NCI-H2227 (cell line): ENCODE results near the gene CNTN3.

Experiments used
- DNase-seq: peaks from one replicate; lab custom pipeline; 2025; ENCODE audit not compliant: unreplicated experiment; lab: John Stamatoyannopoulos, UW

Gene CNTN3

DNA sequence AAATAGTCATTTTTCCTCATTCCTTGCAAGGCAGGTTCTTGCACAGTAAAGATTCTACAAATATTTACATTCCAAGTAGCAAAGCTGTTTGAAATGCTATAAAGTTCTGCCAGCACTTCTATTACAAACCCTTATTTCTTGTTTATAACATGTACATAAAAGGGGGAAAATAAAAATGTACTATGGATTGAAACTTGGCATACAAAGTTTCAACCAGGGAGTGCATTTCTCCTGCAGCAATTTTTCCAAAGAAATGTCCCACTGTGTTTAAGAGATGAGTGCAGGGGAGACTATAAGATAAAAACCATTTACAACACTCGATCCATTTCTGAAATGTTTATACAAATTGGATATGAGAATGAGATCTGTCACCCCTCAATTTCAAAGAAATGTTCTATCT lies 3.3 kb downstream of the CNTN3 start:
- DNase-seq, result no peak

DNA sequence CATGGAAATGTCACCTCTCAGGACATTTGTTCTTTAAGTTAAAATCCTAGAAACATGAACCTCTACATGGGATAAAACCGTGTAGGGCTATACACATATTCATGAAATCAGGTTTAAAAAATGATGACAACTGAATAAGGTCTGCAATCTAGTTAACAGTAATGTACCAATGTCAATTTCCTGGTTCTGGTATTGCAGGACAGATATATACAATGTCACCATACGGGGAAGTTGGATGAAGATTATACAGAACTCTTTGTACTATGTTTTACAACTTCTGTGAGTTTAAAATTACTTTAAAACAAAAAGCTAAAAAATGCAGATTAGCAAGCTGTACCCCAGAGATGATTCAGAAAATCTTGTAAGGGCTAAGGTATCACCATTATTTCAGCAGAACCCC lies 6.7 kb downstream of the CNTN3 start:
- DNase-seq, result no peak

DNA sequence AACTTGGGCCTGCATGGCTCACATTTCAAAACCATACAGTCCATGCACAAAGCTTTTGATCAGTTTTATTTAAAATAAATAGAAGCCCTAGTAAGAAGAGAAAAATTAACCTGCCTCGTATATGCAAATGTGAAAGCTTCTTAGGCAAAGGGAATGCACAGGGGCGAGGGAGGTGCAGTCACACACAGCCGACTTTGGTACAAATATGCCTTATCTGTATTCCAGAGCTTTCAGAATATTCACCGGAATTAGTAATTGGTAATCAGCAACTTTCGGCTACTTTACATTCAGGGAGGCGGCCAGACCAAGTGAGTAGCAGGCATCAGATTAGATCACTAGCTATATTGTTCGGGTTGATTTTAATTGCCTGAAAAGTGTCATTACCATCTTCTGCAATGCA lies 7.5 kb downstream of the CNTN3 start:
- DNase-seq, result no peak

DNA sequence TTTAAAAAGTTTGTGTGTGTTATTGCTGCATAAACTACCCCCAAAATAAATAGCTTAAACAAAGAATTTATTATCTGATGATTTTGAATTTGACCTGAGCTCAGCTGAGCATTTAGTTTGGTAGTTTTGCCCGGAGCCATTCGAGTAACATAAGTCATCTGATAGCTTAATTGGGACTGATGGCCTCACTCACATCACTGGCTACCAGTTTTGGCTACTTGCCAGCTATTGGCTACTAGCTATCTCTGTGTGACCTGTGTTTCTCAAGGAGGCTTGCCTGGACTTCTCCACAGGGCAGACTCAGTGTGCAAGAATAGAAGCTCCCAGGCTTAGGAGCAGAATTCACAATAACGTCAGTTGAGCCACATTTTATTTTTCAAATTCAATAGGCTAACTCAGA lies 9.0 kb downstream of the CNTN3 start:
- no peak for DNase-seq

DNA sequence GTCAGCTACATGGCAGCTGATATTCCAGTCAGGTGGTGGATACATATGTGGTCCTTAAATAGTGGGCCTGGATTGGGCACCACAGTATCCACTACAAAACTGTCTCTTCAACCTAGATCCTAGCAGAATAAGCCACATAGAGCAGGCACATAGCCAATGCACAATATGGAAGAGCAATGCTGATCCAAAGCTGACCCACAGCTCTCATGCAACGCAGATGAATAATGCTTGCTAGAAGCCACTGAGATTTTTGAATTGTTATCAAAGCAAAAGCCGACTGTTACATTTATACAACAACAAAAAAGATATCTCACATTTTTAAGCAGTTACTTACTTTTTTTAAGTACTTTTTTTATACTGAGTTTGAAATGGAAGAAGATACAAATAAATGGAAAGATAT lies 11.2 kb downstream of the CNTN3 start:
- no peak for DNase-seq

DNA sequence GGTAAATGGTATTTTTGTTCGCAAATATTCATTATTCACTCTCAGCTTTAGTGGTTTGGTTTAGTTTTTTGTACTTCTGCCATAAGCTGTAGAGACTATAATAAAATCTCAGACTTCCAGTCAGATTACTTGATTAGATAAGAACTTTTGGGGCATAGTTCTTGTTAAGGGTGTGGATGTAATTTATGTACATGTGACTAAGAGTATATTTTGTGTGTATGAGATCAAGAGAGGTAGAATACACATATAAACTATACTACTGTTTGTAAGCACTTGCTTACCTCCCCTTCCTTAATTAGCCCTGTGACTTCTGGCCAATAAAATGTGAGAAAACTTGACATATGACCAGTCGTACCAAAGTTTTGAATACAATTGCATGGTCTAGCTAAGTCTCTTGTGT lies 12.0 kb downstream of the CNTN3 start:
- no peak for DNase-seq

DNA sequence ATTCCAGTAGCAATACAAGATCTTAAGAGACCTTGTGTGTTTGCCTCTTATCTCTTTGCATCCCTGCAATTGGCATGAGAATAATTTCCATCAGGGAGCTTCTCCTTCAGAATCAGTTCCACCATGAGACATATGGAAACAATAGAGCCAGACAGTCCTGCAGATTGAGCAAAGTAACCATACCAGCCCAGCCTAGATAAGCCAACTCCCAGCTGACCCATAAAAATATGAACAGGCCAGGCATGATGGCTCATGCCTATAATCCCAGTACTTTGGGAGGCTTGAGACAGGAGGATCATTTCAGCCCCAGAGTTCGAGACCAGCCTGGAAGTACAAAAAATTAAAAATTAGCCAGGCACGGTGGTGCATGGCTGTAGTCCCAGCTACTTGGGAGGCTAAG lies 12.7 kb downstream of the CNTN3 start:
- DNase-seq, result no peak

DNA sequence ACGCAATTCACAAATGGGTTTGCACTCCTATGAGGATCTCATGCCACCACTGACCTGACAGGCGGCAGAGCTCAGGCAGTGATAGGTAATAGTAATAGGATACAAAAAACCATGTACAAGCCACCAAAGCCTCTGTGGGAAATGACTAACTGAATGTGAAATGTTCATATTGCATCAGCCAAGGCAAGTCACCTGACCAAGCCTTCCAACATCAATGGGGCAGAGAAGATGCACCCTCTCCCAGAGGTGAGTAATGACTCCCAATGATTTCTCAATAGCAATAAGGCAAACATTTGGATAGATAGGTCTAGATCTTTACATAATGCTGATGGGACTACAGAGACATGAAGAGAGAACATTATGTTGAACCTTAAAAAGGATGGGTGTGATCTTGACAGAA lies 14.9 kb downstream of the CNTN3 start:
- DNase-seq, result no peak

DNA sequence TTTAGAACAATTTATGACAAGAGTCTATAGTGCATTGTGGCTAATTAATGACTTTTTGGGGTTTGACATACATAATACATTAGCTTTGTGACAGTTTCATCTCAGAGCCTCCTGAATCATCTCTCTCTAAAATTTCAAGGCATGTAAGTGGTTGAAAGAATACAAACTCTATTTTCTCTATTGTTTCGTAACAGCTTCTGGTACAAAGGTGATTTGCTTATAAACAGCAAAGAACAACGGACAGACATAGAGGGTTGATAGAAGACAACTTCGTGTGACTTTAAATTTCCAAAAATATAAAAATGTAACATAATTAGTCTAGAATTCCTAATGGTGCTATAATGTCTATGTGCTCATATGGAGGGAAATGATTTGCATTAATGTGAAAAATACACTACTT lies 21.3 kb downstream of the CNTN3 start:
- DNase-seq, result no peak

DNA sequence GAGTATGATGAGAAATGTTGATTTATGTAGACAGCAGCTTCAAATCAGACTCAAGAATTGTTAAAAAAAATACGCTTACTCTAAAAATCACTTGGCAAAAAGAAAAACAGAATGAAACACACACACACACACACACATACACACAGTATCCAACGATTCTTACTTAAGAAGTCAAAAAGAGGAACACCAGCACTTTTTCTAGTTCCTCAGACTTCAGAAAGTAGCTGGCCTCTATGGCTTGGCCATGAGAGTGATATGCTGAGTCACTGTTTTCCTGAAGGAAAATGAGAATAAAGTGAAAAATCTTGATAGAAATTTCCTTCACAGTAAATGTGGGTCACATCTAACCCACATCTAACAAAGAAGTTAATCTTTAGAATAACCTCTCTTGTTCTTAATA lies 22.1 kb downstream of the CNTN3 start:
- no peak for DNase-seq

DNA sequence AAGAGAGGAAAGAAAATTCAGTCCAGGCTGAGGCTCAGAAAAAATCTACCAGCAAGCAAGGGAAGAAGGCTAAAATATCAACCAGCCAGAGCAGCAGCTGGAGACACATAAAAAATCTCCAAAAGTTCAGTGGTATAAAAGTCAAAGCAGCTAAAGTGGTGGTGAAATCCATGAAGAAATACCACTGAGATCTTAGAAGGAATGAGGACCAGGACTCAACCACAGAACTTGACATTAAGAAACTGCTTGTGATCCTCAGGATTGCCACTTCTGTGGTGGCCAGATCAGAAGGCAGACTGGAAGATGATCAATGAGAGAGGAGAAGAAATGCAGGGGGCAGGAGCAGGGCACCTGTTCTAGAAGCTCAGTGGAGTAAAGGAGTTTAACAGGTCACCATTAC lies 22.5 kb downstream of the CNTN3 start:
- DNase-seq, result no peak

DNA sequence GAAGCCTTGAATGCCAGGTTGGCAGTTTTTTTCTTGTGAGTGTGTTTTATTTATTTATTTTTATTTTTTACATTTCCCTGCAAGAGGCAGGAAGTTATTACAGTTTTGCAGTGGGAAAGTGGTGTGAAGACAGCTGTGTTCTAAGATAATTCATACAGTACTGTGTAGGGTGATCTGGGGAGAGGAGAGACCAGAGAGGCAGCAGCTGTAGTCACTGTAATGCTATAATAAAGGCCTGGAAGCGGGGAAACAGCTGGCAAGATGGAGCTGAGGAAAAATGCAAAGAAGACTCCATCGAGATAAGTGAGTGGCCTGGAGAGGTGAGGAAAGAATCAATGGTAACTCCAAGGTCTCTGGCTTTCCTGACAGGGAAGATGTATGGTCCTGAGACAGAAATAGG lies 23.1 kb downstream of the CNTN3 start:
- no peak for DNase-seq

DNA sequence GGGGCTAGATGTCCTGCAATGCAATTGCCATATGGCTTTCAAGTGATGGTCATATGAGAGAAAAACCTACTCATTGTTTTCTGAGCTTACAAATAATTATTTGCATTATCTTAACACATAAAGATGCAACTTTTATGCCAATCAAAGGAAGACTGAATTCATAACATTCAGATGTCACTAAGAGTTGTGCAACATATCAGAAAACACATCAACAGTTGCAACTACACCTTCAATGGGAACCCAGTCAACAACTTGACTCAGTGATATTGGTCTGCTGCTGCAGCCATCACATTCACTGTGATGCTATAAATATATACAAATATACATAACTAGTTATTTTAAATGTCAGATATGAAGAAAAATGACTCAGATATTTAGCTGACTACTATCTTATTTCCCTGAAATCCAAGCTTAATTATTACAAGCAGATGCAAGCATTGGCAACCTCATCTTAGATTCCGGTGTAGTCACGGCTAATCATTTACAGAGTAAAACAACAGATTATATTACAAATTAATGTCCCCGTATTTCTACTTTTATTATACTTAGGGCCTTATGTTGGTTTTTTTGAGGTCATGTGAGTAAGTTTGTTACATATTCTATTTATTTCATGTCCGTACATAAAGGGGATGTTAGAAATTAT lies 23.7 kb downstream of the CNTN3 start:
- DNase-seq, result no peak

DNA sequence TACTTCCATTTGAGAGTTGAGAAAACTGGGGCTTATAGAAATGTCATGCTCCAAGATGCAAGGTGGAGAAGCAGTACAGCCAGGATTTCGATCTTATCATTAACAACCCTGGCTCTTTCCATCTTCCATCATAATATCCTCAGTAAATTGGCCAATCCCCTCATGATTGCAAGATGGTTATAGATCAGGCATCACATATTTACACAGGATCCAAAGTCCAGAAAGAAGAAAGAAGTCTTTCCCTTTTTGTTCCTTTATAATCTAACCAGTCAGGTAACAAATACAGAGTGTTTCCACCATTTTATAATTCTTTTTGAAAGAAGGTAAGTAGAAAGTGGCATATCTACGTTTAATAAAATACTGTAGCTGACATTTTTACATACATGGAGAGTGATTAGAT lies 29.7 kb downstream of the CNTN3 start:
- no peak for DNase-seq

DNA sequence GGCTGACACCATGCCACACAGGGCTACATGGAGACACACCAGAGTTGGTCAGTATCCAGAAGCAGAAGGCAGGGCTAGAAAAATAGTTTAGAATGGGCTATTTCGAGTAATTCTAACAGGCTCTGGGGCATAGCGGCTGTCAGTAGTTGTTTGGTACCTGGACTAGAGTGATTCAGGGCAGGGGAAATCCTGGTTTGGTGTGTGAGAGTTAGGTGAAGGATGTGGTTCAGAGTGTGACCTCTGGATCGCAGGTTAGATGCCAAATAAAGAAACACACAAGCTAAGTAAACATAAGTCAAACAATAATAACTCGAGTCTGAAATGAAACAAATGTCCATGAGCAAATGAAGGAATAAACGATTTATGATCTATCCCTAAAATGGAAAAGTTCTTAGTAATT lies 31.5 kb downstream of the CNTN3 start:
- DNase-seq, result no peak

DNA sequence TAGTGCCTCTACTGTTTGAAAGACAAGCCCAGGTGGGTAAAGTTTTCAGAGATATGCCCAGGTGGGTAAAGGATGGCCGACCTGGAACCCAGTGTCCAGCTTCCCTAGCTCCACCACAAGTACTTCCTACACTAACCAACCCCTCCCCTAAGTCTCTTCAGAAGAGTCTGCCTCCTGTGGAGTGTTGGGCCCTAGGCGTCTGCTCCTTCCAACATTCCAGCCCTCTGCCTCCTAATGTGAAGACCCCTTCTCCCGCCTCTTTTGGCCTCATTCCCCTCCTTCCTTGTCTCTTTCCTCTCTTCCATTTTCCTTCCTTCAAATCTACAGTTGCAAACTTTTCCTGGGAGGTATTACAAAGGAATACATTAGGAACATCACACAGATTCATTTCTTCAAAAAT lies 38.6 kb downstream of the CNTN3 start:
- DNase-seq, result no peak

DNA sequence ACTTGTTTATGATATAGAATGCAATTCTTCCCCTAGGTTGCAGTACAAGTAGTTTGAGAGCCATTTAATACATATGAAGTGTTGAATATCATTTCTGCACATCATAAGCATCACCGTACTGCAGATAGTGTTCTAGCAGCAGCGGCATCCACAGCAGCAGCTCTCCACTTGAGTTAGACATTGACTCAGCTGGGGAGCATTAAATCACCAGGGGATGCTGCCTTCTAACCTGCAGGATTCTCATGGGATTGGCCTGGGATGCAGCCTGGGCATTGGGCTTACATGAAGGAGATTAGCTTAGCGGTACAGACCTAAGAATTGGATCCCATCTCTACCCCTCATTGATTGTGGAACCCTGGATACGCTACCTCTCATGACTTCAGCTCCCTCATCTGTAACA lies 43.3 kb downstream of the CNTN3 start:
- DNase-seq, result no peak
